Measurements from ENCODE around the gene PLEKHM3.

DNA sequence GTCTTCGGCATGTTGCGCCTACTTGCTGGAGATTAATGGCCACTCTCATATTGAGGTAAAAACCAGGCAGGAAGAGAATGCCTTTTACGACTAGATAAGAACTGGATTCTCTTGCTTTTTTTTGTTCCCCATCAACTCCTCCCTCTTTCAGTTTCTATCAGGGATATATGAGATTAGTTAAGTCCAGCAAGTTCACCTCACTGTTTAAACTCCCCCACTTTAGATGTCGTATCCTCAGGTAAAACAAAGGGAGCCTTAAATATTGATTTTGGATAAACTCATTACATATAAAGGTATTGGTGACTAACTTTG lies 98.4 kb downstream of the PLEKHM3 start:
- TF ChIP-seq EZH2phosphoT487 (IDR thresholded peaks at IDR 0.05; ENCODE audit: insufficient read depth, low read depth): no peak
- no peak for TF ChIP-seq EZH2 (IDR thresholded peaks at IDR 0.05; ENCODE audit: insufficient read depth, poor library complexity, severe bottlenecking)
